NCI-H774 (cell line): ENCODE data around the gene ZBTB11.
"Not testable (repeated sequence)": the region's sequence is repeated elsewhere in the genome, so short reads cannot be mapped to it uniquely, and the experiment has no call there.

Source experiments
- DNase-seq: peaks from one replicate; lab custom pipeline; 2025; lab: John Stamatoyannopoulos, UW

The ZBTB11 gene

DNA sequence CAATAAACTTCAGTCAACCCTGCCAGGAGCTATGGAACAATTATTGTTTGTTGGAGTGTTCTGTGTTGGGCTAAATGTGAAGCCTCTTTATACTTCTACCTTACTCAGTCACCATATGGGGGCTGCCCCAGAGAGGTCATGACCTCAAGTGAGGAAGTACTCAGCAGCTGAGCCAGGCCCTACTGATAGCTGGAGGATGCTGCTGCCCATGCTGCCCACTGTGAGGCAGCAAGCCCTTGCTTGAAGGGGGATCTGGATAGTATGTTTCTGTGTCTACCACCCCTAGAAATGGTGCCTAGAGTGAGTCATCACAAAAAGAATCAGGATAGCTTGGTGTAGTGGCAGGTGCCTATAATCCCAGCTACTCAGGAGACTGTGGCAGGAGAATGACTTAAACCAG lies 14.0 kb upstream of the ZBTB11 start:
- DNase-seq: no peak

DNA sequence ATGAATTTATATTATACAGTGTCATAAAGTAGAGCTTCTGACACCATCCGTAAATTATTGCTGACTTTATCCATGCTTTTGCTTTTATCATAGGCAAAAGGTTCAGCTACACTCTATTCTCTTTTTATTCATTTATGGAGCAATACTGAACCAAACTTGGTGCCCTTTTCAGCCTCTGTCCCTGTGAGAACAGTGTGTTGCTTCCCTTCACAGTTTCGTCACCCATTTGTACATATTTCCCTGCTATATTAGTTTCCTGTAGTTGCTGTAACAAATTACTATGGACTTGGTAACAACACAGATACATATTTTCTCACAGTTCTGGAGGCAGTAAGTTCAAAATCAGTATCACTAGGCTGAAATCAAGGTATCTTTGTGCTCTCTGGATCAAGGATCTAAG lies 12.4 kb upstream of the ZBTB11 start:
- DNase-seq: no peak

DNA sequence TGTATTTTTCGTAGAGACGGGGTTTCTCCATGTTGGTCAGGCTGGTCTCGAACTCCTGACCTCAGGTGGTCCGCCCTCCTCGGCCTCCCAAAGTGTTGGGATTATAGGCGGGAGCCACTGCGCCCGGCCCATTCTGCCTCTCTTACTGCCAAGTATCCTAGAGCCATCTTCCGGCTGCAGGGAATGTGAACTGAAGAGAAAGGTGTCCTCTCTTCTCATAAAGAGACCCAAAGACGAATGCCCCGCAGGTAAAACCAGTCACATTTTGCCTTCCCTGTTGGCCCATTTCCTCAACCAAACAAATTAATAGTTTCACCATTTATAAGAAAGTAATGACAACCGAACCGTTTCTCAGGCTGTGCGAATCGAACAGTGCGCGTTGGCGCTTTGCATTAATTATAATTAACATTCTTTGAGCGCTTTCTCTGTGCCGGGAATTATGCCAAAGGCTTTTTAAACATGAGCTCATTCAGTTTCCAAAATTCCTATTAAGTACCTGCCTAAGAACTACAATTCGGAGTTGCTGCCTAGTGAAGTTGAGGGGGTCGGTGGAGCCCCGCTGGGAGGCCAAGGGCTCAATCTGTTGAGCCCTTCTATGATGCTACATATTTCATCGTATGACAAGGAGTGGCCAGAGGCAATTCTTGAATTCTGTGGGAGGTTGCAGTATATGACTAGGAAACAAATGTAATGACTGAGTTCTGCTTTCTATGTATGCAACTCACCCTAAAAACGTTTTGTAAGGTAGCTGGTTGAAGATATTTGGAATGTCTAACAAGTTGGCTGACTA lies 10.4 kb upstream of the ZBTB11 start:
- no peak for DNase-seq

DNA sequence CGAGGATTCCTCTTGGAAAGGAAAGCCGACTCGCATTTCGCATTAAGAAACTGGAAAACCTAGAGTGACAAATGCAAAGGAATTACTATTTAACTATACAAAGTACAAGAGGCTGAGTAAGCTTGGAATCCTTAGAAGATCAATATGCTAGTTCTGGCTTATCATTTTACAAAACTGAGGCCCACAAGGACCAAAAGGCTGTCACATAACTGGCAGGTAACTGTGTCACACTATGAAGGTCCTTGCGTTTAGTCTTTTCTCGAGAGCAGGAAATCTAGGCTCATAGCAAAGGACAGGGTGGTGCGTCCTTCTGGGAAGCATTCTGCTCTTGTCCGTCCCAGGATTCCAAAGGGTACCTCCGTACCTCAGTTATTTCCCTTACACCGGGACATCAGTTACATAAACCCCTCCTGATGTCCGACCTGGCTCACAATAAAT lies 9.0 kb upstream of the ZBTB11 start:
- DNase-seq: no peak

DNA sequence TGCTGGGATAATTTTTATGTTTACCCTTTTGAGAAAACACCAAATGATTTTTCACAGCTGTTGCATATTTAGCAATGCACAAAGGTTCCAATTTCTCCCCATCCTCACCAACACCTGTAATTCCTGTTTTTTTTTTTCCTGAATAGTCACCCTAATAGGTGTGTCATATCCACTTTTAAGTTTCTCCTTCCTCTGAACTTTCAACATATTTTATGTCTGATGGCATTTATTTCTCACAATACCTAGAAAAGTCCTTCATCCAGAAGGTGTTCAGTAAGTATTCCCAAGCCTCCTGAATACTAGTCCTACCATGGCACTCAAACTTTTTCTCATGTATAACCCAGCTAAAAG lies 8.1 kb upstream of the ZBTB11 start:
- DNase-seq: no peak

DNA sequence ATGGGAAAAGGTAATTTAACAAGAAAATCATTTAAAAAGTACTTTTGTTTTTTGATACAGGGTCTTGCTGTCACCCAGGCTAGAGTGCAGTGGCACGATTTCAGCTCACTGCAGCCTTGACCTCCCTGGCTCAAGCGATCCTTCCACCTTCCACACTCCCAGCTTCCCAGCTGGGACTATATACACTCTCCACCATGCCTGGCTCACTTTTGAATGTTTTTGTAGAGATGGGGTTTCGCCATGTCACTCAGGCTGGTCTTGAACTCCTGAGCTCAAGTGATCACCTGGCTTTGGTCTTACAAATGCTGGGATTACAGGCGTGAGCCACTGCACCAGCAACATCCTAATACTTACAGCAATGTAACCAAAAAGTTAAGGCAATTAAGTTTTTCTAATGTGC lies 3.5 kb upstream of the ZBTB11 start:
- no peak for DNase-seq

DNA sequence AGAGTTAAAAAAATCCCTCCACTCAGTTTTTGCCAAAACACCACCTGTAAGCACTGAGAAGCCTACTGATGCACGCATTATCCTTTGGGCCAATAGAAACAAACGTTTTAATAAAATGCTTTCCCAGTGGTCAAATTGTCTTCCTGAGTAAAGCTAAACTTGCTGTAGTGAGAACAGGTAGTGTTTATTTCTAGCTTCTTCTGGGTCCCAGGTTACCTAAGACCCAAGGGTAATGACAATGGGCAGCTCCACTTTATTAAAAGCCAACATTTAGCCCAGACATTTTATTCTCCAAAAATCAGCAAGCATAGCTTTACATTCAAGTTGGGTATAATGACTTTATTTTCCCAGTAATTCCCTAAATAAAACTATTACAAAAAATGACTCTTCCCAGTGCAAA lies 1.9 kb upstream of the ZBTB11 start:
- not testable (repeated sequence) for DNase-seq

DNA sequence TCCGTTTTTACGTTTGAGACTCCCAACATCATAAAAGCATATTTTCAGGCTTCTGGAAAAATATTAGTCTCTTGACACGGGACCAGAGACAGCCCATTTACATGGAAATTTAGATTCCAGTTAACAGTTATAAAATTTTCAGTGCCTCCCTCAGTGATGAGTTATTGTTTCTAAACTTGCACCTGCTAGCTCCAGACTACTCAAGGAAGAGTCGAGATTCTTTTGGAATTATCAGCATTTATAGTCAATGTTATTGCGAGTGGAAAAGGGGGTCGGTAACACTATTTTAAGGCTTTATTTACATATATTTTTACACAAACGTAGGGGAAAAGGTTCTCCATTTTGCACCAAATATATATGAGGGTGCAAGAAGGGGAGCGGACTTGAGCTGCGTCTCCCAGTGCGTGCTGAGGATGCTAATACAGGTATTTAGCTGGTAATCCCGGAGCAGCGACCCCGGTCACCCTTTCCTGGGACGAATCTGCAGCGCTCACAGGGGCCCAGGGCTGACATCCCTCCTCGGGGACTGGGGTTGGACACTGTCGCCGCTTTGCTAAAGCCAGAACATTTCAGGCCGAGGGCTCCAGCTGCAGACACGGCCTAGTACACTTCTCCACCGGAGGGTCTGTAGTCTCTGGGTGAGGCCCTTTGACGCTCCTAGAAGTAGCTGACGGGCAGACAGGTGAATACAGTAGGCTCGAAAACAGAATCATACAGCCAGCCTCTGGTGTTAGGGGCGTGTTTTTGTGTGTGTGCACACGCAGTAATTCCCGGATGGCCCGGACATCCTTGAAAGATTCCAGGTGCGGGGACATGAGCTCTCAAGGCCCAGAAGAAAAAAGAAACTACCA lies 729 bp upstream of the ZBTB11 start:
- DNase-seq: no peak

DNA sequence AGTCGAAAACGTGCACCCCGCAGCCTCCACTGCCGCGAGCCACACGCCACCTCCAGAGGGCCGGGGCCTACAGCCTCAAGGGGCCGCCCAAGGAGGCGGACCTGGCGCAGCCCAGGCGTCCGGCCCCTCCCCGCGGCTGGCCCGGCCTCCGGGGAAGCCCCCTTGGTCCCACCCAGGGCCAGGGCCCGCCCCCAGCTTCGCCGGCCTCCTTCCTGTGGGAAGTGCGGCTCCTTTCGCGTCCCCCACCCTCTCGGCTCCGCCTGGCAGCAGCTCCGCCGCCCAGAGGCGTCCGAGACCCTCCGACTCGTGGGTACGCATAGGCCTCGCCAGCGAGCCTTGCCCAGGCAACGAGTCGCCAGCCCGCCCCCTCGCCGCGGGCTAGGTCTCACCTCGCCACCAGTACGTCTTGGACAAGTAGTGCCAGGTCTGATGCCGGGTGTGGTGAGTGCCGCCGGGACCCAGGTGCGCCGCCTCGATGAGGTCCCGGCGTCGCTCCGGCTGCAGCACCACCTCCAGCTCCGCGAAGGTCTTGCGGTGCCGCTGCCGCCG lies 642 bp downstream of the ZBTB11 start:
- DNase-seq: no peak

DNA sequence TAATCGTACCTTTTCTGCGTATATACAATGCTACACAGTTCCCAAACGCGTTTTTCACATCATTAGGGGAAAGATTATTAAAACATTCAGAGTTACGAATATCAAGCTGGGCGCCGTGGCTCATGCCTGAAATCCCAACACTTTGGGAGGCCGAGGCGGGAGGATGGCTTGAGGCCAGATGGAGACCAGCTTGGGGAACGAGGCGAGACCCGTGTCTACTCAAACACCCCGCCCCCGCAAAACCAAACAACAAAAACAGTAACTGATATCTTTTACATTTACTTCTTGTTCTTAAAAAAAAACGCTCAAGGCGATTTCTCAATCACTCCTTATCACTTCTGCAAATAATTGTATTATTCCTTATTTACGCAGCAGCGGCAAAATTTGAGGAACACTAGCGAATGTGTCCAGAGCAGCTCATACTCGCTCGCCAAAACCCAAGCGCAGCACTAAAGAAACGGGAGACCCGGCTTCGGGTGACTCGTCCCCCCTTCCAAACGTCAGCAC lies 1.2 kb downstream of the ZBTB11 start:
- DNase-seq: no peak

DNA sequence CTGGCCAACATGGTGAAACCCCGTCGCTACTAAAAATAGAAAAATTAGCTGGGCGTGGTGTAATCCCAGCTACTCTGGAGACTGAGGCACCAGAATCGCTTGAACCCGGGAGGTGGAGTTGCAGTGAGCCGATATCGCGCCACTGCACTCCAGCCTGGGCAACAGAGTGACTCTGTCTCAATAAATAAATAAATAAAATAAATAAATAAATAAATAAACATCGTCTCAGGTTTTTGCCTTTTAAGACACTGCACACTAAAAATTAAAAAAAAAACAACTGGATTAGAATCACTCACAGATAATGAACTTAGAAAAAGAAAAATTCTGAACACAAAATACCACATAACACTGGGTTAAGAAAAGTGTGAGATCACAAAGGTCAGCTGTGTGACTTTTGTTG lies 2.4 kb downstream of the ZBTB11 start:
- DNase-seq: no peak

DNA sequence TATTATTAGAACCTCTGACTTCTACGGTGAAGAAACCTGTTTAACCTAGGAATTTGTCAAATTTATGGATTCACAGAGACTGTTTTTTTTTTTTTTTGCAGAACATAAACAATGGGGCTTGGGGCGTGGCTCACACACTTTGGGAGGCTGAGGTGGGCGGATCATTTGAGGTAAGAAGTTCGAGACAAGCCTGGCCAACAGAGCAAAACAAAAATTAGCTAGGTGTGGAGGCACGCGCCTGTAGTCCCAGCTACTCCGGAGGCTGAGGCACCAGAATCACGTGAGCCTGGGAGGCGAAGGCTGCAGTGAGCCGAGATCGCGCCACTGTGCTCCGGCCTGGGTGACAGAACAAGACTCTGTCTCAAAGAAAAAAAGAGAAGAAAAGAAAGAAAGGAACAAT lies 3.0 kb downstream of the ZBTB11 start:
- DNase-seq: no peak

DNA sequence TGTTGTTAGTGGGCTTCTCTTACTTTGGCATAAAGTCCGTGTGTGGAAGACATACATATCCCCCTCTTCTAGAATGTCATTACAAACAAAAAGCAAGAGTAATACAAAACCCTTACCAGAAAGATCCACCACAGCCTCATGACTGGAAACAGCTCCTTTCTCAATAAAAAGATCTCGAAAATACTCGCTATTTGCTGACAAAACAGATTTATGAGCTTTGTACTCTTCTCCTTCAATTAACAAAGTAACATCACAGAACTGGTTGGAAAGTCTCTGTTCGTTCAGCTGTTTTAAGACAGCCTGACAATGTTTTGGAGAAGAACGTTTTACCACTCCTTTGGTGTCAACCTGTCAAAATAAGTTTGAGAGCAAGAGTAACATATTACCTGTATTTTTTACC lies 5.9 kb downstream of the ZBTB11 start:
- no peak for DNase-seq

DNA sequence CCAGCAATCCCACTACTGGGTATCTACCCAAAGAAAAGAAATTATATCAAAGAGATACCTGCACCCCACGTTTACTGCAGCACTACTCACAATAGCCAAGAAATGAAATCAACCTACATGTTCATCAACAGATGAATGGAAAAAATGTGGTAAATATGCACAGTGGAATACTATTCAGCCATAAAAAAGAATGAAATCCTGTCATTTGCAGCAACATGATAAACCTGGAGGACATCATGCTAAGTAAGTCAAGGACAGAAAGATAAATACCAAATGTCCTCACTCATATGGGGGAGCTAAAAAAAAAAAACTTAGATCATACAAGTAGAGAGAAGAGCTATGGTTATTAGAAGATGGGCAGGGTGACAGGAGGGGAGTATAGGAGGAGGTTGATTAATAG lies 9.1 kb downstream of the ZBTB11 start:
- DNase-seq: no peak

DNA sequence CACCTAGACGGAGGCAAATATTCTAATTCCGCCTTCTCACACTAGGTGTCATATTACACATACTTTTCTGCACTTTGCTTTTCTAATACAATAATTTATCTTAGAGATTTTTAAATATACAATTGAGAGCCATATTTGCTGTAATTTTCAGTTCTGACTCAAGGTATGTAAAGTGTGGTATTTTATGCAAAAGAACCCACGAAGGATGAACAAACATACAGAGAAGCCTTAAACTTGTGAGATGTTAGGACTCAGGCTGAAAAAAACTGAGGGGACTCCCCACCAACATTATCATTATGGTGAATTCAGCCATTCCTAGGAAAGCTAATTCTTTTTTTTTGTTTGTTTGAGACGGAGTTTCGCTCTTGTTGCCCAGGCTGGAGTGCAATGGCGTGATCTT lies 9.6 kb downstream of the ZBTB11 start:
- DNase-seq: no peak

DNA sequence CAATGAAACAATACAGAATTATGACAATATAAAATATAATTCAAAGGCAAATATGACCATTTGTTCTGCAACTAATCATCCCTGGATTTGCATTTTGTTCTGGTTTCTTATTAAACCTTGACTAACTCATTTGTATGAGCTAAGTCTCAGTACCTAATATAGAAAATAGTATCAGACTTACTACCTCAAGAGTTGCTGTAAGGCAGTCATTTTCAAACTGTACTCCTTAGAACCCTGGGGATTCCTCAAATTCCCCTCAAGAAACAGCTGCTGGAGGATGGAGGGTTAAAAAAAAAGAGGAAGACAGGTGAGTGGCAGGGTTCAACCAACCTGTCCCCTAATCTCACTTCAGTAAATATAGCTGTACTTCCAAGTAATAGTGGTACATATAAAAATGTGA lies 11.1 kb downstream of the ZBTB11 start:
- no peak for DNase-seq

DNA sequence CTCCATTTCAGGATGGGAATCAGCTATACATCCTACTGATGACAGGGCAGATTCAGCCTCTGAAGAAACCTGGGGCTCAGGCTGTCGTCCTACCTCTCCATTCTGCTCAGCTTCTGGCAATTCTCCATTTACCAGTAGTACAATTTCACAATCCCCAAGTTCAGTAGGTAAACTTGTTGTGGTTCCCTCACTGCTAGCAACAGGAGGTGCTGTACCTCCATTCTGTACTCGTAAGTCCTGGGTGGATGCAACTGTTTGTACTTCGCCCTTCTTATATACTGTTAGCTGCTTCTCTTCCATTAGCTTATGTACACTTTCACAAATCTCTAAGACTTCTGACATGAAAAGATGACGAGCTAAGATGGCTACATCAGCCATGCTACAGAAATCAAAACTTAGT lies 11.6 kb downstream of the ZBTB11 start:
- no peak for DNase-seq

DNA sequence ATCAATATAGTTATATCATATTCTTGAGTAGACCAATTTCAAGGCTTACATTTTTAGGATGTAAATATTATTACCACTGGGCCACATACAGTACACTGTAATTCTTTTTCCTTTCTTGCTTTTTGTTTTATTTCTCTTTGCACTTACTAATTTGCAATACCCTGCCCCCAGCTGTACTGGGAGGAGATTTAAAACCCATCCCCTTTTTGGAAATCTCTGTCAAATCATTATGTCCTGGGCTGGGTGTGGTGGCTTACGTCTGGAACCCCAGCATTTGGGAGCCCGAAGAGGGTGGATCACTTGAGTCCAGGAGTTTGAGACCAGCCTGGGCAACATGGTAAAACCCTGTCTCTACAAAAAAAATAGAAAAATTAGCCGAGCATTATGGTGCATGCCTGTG lies 16.2 kb downstream of the ZBTB11 start:
- no peak for DNase-seq

DNA sequence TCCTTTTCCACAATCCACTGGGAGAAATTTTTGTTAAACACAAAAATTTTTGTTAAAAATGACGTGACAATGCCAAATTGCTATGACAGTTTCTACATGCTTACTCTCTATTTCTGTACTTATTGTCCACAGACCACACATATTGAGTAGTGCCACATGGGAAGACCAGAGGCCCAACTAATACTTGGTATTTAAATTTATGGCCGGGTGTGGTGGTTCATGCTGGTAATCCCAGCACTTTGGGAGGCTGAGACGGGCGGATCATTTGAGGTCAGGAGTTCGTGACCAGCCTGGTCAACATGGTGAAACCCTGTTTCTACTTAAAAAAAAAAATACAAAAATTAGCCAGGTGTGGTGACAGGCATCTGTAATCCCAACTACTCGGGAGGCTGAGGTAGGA lies 20.3 kb downstream of the ZBTB11 start:
- no peak for DNase-seq

DNA sequence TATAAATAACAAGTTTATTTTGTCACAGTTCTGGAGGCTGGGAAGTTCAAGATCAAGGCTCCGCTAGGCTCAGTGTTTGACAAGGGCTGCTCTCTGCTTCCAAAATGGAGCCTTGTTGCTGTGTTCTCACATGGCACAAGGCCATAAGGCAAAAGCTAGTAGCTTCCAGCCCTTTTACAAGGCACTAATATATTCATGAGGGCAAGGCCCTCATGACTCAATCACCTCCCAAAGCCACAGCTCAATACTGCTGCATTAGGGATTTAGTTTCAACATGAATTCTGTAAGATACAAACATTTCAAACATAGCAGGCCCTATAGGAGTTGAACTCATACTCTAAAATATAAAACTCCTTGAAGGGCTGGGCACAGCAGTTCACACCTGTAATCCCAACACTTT lies 30.2 kb downstream of the ZBTB11 start:
- no peak for DNase-seq

DNA sequence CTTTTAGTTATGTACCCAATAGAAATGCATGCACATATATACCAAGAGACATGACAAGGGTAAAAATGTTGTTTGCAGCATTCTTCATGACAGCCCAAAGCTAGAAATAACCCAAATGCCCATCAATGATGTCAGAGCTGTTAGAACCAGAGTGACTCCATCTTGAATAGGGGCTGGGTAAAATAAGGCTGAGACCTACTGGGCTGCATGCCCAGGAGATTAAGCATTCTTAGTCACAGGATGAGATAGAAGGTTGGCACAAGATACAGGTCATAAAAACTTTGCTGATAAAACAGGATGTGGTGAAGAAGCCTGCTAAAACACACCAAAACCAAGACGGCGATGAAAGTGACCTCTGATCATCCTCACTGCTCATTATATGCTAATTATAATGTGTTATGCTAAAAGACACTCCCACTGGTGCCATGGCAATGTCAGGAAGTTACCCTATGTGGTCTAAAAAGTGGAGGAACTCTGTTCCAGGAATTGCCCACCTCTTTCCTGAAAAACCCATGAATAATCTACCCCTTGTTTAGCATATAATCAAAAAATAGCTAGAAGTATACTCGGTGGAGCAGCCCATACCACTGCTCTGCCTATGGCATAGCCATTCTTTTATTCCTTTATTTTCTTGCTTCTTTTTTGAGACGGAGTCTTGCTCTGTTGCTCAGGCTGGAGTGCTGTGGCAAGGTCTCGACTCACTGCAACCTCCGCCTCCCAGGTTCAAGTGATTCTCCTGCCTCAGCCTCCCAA lies 32.9 kb downstream of the ZBTB11 start:
- no peak for DNase-seq
